PC-3 (cell line): ENCODE measurements around the gene ARHGAP42.

Experiments
- CTCF ChIP-seq: fragments of 300-600 bp; sonication (generic); conservative IDR thresholded peaks from 2 replicates; pipeline ENCODE4 v1.5.1; 2017; ENCODE audit warnings: antibody characterized with exemption, low read depth, mild to moderate bottlenecking, low read length
- EZH2phosphoT487 ChIP-seq: fragments of 300-600 bp; sonication (generic); IDR thresholded peaks from 2 replicates; pipeline ENCODE4 v1.6.1; 2018; ENCODE audit warnings: mild to moderate bottlenecking, antibody characterized with exemption, low read length, borderline replicate concordance

GRCh38 chr11:100793525-100793924 is 106.4 kb downstream of the ARHGAP42 start:
- TF ChIP-seq CTCF = no peak
- no peak for TF ChIP-seq EZH2phosphoT487
